ENCODE data around the gene RAN. TPM values are rescaled to one million over a fixed set of nuclear protein-coding genes. Genes with fewer than 3 reads are reported as not detected.
"Not testable (repeated sequence)": the region's sequence is repeated elsewhere in the genome, so short reads cannot be mapped to it uniquely, and the experiment has no call there.

Gene RAN
- 568 and 600 TPM in 2 replicates for total RNA-seq (2014; rRNA removed)
- 1,333 TPM for polyA plus RNA-seq (2012)

DNA sequence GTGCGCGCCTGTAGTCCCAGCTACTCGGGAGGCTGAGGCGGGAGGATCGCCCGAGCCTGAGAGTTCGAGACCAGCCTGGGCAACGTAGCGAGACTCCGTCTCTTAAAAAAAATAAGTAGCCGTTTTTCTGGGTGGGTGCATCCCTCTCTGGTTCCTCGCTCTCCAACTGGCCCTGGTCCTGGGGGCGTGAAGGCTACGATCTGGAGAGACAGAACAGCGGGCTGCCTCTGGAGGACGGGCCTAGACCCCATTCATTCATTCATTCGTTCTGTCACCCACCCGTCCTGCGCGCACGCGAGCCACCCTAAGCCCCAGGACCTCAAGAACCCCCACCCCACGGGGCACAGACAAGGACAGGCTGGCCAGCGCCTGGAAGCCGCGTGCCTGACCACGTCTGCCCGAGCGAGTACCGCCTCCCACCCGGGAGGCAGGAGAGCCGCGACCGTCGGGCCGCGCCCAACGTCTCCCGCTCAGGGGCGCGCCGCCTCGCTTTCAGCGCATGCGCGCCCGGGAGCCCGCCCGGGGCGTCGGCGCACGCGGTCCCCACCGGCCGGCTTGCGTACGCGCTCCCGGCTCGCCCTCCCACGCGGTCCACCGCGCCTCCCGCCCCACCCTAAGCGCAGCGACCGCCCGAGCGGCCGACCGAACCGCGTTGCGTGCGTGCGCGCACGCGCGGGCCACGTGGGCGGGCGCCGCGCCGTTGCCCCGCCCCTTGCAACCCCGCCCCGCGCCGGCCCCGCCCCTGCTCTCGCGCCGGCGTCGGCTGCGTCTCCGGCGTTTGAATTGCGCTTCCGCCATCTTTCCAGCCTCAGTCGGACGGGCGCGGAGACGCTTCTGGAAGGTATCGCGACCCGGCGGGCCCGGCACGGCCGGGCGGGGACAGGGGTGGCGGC lies at the start of gene RAN:
RAN (plus strand) TSS at position 781 of the 893 bp plus-strand sequence. CDS start 528 bp downstream, outside the sequence.
- peak; percentile 89 for DNase-seq (ENCODE audit: low read depth)

DNA sequence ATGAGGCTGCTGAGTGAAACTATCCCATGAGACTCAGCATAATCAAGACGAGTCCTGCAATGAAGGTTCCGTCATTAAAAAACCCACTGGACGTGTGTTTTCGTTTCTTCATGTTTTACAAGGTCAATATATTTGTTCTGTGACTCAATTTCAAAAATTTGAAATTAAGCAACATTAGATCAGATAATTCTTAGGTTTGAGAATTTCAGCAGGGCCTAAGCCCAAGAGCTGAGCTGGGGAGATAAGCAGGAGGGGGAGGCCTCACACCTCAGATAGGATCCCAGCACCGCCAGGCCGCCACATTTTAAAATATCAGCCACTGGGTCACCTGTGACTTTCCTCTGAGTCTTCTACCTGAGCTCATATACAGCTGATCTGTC lies 46.1 kb upstream of the RAN start:
- no peak for DNase-seq (ENCODE audit: low read depth)

DNA sequence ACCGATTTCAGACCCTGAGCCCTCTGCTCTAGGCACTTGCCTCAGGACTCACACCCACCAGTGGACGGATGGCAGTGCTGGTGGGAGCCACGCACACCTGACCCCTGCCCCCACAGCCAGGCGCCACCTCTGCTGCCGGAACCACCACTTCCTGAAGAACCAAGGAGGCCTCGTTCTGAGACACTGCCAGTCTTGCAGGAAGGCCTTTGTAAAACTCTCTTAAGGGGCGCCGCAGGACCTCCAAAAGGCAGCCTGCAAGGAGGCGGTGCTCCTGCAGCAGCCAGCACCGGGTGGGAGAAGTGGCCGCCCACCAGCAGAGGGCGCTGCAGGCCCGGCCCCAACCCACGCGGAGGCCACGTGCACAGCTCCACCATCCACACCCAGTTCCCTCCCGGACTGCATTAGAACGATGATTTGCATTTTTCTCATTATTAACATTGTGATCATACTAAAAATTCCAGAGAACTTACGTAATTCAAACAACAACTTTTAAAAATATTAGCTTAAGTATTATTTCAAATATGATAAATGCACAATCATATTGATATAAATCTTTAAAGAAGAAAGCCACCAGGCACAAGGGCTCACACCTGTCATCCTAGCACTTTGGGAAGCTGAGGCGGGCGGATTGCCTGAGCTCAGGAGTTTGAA lies 45.6 kb upstream of the RAN start:
- DNase-seq (ENCODE audit: low read depth) = peak; percentile 52

DNA sequence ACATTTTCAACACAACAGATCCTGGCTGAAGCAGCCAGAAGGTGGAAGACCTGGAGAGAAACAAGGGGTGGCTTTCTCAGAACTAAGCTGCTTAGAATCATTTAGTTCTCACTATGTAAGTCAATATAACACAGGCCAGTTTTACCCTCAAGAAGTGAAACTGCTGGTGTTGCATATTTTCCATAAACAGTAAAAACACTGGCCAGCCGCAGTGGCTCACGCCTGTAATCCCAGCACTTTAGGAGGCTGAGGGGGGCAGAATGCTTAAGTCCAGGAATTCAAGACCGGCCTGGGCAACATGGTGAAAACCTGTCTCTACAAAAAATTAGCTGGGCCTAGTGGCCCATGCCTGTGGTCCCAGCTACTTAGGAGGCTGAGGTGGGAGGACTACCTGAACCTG lies 44.4 kb upstream of the RAN start:
- DNase-seq (ENCODE audit: low read depth) = no peak

DNA sequence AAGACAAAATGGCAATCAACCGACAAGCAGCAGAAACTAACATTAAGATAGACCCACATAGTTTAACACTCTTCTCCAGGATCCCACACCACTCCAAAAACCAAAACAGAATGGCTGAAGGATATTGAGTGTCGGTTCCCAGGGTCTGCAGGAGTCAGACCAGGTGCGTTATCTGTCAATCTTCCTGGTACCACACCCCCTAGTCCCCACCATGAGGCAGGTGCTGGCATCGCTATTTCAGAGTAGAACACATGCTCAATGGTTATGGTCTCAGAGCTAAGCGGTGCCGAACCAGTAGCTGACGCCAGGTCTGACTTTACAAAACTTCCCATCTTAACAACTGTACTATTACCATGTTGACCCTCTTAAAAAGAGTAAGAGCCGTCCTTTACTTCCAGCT lies 43.0 kb upstream of the RAN start:
- no peak for DNase-seq (ENCODE audit: low read depth)

DNA sequence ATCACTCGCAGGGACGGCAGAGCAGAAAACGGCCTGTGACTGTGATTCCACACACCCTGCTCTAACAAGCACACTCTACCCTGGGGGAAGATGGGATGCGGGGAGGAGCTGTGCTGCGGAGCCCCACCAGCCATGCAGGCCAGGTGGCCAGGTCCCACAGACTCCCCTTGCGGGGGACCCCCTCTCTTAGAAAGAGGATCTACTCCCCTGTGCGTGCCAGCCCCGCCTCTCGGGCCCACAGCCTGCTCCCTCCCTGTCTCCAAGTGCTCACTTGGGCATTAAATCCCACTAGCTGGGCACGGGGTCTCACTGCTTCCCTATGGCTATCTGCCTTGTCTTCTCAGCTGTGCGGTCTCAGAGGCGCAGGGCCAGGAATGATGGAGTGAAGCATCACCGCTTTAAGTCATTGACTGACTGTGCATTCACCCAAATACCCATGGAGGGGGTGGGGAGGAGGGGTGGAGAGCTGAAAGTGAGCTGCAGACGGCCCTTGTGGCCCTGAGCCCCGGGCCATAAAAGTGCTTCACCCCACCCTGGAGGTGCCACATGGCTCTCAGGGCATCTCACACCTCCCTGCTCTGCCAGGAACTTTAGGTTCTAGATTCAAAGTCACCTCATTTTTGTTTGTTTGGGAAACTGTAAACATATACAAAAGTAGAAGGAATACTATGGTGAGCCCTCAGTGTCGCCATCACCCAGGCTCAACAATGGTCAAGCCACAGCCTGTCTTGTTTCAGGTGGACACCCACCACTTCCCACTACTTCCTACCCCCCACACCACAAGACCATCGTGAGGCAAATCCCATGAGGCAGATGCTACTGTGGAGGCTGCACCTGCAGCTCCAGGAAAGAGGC lies 42.2 kb upstream of the RAN start:
- no peak for DNase-seq (ENCODE audit: low read depth)

DNA sequence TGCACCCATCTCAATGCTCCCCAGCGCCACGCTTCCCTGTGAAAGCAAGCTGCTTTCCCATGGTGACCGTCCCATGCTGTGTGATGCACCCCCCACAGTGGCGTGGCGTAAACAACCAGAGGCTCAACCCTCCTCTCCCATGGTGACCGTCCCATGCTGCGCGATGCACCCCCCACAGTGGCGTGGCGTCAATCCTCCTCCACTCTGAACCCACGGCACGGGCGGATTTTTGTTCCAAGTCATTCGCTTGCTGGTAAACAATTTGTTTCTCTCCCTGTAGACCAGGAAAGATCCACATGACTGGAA lies 41.7 kb upstream of the RAN start:
- DNase-seq (ENCODE audit: low read depth) = no peak

DNA sequence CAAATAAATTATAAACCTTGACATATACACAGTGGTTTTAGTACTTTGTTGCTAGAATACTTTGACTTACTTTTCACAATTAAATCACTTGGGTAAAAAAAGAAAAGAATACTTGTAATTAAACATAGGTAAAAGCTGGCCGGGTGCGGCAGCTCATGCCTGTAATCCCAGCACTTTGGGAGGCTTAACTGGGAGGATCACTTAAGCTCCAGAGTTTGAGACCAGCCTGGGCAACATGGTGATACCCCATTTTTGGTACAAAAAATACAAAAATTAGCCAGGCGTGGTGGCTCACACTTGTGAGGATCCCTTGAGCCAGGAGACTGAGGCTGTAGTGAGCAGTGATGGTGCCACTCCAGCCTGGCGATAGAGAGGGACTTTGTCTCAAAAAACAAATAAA lies 40.6 kb upstream of the RAN start:
- no peak for DNase-seq (ENCODE audit: low read depth)

DNA sequence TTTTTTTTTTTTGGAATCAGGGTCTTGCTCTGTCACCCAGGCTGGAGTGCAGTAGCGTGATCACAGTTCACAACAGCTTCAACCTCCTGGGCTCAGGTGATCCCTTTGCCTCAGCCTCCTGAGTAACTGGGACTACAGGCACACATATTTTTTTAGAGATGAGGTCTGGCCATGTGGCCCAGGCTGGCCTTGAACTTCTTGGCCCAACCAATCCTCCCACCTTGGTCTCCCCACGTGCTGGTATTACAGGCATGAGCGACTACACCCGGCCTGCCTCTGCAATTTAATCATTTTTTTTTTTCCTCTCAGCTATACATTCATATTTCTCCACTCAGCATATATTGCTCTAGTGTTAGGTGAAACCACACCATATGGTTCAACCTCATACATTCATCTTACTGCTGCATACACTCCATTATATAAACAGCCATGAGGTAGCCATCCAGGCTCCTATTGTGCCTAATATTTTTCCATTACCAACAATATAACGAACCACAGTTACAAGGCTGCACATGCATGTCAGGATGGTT lies 39.9 kb upstream of the RAN start:
- DNase-seq (ENCODE audit: low read depth) = no peak

DNA sequence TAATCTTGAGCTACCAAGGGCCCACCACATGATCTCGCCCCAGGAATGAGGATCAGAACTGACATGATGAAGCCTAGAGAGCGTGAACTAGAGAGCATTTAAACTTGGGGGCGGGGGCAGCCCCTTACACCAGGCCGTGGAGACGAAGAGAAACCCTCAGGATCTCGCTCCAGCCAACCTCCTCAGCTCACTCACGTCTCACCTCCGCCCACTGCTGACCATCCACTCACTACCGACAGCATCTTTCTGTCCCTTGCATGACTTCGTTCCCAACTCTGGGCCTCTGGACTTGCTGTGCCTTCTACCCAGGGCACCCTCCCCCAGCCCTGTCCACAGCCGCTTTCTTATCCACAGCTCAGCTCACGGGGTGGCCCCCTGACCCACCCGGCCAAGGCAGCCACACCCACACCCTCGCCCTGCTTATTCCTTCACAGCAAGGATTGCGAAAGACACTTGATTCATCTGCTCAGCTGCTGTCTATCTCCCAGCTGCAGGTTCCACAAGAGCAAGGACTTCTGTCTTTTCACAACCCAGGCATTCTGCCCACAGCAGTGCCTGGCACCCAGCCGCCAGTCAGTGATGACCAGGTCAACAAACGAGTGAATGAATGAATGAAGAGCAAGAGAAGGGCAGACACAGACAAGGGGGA lies 39.2 kb upstream of the RAN start:
- peak; percentile 89 for DNase-seq (ENCODE audit: low read depth)

DNA sequence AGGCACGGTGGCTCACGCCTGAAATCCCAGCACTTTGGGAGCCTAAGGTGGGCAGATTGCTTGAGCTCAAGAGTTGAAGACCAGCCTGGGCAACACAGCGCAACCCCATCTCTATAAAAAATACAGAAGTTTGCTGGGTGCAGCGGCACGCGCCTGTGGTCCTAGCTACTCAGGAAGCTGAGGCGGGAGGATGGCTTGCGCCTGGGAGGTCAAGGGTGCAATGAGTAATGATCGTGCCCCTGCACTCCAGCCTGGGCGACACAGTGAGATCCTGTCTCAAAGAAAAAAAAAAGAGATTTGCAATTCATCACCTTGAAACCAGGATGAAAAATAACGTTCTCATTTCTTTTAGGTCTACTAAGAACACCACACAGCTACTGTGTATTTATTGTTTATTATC lies 36.9 kb upstream of the RAN start:
- DNase-seq (ENCODE audit: low read depth) = no peak

DNA sequence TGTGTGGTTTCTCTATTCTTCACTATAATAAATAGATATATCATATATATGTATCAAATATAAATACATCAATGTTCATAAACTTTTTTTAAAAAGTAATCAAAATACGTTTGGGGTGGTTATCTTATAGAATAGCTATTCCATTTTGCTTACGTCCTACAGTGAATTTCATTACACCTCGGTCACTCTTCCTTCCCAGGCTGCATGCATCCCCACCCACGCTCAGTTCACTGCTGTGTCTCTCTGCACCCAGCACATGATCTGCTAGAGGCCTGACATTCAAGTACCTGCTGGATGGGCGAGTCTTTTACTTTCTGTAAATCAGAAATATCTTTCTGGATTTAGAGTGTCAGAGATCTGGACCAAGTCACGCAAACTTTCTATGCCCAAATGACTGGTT lies 36.4 kb upstream of the RAN start:
- no peak for DNase-seq (ENCODE audit: low read depth)

DNA sequence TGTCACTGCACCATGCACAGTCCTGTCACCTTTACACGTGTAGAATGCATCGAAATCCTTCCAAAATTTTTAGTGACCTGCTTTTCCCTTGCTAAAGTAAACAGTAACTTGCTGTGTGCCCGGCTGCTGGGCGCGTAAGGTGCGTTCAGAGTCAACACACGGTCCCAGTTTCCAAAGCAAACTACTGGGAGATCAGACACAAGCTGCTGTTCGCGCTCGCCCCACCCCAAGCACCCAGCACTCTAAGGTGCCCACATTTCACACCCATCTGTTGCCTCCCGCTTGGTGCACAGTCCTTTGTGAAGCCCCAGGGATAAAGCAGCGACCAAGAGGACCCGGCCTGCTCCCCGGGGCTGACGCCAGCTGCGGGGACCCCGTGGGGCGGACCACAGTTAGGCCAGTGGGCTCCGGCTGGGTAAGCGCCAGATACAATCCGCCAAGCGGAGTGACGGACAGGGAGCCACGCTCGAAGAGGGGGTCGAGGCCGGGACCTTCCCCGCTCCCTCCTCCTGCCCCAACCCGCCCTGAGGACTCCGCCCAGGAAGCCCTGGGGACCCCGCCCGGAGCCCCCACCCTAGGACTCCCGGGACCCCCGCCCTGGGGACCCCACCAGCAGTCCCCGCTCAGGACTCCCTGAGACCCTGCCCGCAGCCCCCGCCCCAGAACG lies 33.4 kb upstream of the RAN start:
- peak; percentile 13 for DNase-seq (ENCODE audit: low read depth)

DNA sequence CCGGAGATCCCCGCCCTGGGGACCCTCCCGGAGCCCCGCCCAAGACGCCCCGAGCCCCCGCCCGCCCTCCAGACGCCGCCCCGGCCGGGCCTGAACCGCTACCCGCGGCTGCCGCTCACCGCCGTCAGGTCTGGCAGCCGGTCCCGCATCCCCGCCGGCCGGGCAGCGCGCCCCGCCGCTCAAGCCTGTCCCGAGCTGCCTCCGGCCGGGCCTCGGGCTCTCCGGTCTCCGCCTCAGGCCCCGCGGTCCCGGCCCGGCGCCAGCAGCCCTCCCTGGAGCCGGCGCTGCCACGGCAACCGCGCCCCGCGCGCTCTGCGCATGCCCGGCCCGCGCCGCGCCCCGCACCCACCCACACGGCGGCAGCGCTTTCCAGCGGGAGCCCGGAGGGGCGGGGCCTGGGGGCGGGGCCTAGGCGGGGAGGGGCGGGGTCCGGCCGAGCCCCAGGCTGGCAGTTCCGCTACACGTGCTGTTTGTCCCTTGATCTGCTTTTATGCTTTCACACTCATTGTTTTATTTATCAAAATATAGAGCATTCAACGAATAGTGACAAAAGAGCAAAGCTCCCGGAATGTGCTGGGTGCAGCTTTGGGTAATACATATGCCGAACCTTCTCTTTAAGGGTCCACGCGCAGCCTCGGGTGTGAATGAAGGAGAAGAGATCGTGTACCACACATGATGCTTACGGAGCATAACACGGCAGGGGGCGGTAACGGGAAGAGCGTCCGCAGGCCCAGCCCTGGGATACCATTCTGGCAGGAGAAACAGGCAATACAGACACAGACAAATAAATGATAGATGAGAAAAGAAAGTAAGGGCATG lies 32.7 kb upstream of the RAN start, which contains the start of gene STX2:
STX2 (minus strand) TSS at position 300 of the 819 bp plus-strand sequence; CDS start at position 149, 151 bp downstream.
- peak; percentile 81 for DNase-seq (ENCODE audit: low read depth)

DNA sequence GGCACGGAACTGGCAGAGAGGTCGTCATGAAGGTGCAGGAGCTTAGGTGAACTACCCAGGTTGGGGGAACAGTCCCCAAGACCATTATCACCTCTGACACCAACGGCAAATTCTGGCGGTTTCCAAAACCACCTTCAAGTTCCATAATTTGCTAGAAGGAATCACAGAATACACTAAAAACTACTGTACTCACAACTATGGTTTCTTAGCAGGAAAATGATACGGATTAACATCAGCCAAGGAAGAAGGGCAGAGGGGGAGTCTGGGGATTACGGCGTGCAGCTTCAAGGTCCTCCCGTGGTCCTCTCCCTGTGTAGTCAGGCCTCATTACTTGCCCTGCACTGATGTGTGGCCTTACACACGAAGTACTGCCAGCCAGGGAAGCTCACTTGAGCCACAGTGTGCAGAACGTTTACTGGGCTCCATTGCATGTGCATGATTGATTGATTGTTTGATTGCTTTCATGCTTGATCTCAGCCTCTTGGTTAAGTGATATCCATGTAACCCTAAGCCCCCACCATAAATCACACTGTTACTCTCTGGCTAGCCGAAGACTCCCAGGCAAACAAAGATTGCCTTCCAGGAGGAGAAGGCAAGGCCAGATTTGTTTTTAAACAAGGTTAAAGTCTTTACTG lies 32.0 kb upstream of the RAN start:
- DNase-seq (ENCODE audit: low read depth) = no peak

DNA sequence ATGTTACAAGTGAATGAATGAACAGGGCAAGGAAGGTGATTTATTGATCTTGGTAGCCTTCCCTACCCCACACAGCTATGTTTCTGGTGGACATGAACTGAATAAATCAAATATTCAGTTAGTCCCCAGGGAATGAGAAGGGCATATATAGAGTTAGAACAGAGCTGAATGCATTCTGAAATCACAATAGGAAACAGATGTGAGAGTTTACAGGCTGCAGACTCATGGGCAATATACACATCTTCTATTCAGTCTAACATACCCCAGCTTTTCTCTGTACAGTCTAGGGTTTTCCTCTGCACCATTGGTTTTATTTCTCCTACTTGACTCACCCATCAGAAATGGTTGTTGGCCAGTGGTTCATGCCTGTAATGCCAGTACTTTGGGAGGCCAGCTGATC lies 25.5 kb upstream of the RAN start:
- DNase-seq (ENCODE audit: low read depth) = no peak

DNA sequence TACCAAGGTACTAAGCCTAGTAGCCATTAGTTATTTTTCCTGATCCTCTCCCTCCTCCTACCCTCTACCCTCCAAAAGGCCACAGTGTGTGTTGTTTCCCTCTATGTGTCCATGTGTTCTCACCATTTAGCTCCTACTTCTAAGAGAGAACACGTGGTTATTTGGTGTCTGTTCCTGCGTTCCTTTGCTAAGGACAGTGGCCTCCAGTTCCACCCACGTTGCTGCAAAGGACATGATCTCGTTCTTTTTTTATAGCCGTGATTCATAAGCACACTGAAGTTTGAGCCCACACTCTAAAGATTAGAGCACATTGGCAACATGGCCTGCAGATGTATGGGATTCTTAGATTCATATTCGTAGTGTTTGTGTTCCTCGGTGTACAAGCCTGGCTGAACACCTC lies 24.8 kb upstream of the RAN start:
- peak; percentile 23 for DNase-seq (ENCODE audit: low read depth)

DNA sequence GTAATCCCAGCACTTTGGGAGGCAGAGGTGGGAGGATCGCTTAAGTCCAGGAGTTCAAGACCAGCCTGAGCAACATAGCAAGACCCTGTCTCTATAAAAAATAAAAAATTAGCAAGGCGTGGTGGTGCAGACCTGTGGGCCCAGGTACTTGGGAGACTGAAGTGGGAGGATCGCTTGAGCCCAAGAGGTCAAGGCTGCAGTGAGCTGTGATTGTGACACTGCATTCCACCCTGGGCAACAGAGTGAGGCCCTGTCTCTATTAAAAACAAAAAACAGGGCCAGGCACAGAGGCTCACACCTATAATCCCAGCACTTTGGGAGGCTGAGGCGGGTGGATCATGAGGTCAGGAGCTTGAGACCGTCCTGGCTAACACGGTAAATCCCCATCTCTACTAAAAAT lies 23.8 kb upstream of the RAN start:
- DNase-seq (ENCODE audit: low read depth) = not testable (repeated sequence)

DNA sequence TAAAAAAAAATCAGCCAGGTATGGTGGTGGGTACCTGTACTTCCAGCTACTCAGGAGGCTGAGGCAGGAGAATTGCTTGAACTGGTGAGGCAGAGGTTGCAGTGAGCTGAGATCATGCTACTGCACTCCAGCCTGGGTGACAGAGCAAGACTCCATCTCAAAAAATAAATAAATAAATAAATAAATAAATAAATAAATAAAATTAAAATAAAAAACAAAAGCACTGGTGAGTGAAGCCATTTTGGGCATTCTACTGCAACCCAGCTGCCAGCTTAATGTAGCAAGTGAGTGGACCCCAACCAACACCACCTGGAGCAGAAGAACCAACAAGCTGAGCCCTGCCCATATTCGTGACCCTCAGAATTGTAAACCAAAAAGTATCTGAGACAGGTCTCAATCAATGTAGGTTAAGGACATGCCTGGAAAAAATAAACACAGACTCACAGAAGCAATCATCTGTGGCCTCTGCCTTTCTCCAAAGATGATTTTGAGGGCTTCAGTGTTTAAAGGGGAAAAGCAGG lies 23.0 kb upstream of the RAN start:
- DNase-seq (ENCODE audit: low read depth) = not testable (repeated sequence)

Measured in LHCN-M2 (cell line).